Erythroblast (primary cell): ENCODE data around the gene RDM1.

ENCODE experiments used
- DNase-seq, 2 experiments: peaks; one replicate each; lab custom pipeline; 2025; lab: John Stamatoyannopoulos, UW
- GATA1 ChIP-seq: IDR thresholded peaks from 2 replicates; pipeline ENCODE4 v1.6.1; 2011; ENCODE audit warnings: low read depth, mild to moderate bottlenecking, control low read depth, low read length, moderate library complexity
- POLR2A ChIP-seq: IDR thresholded peaks from 2 replicates; pipeline ENCODE4 v1.6.1; 2011; ENCODE audit warnings: mild to moderate bottlenecking, low read length

RDM1 gene

GRCh38 chr17:35889241-35889640 lies 41.3 kb downstream of the RDM1 start:
- TF ChIP-seq GATA1 (no peak), POLR2A (no peak)
- DNase-seq = no peak

GRCh38 chr17:35879773-35880654 lies 50.6 kb downstream of the RDM1 start, which contains the start of gene CCL5:
TSS of gene CCL5 (minus strand) at chr17:35880360.
- no peak for DNase-seq
- TF ChIP-seq POLR2A = no peak
- no peak for TF ChIP-seq GATA1

- TF ChIP-seq GATA1 = no peak
- TF ChIP-seq POLR2A = no peak
- no peak for DNase-seq
Observed at GRCh38 chr17:35878361-35878760, 52.2 kb downstream of the RDM1 start.

- DNase-seq = no peak
Observed at GRCh38 chr17:35877345-35878029, 53.1 kb downstream of the RDM1 start.

GRCh38 chr17:35876534-35876933 lies 54.0 kb downstream of the RDM1 start:
- no peak for DNase-seq
- no peak for TF ChIP-seq POLR2A
- no peak for TF ChIP-seq GATA1

More at GRCh38 chr17:35877345-35878029, 53.1 kb downstream of the RDM1 start:
- TF ChIP-seq GATA1 (no peak), POLR2A (no peak)

GRCh38 chr17:35875800-35876139 lies 54.8 kb downstream of the RDM1 start:
- no peak for TF ChIP-seq GATA1
- TF ChIP-seq POLR2A = no peak

GRCh38 chr17:35875072-35875799 lies 55.3 kb downstream of the RDM1 start:
- no peak for DNase-seq
- TF ChIP-seq GATA1 (no peak), POLR2A (no peak)

More at GRCh38 chr17:35875800-35876139, 54.8 kb downstream of the RDM1 start:
- no peak for DNase-seq

- TF ChIP-seq POLR2A (no peak), GATA1 (no peak)
Observed at GRCh38 chr17:35872196-35872980, 58.2 kb downstream of the RDM1 start.

GRCh38 chr17:35870906-35871819 lies 59.4 kb downstream of the RDM1 start:
- TF ChIP-seq GATA1 = no peak
- no peak for TF ChIP-seq POLR2A
- DNase-seq = no peak

More at GRCh38 chr17:35872196-35872980, 58.2 kb downstream of the RDM1 start:
- no peak for DNase-seq

GRCh38 chr17:35868737-35869136 lies 61.8 kb downstream of the RDM1 start, which contains the start of gene HEATR9:
TSS of gene HEATR9 (minus strand) at chr17:35868891. CDS start at chr17:35868742, 149 bp downstream.
- no peak for TF ChIP-seq POLR2A
- no peak for TF ChIP-seq GATA1
- no peak for DNase-seq
